Jurkat, Clone E6-1 (cell line): ENCODE data around the gene UBL5.
"Not testable (repeated sequence)": the region's sequence is repeated elsewhere in the genome, so short reads cannot be mapped to it uniquely, and the experiment has no call there.

Experiments used
- DNase-seq: peaks from one replicate; pipeline ENCODE4 v3.0.0-alpha.2; 2011; ENCODE audit warnings: low read depth, low spot score
- H3K4me3 ChIP-seq: 2 replicates; pipeline ENCODE4 v1.5.1; 2011; ENCODE audit warnings: mild to moderate bottlenecking, low read length, control low read depth, moderate library complexity

The UBL5 gene

GRCh38 chr19:9808855-9809824 lies 18.6 kb upstream of the UBL5 start:
- DNase-seq = peak; percentile 97
- H3K4me3 ChIP-seq = no peak overlapping the region

- DNase-seq = no peak
- H3K4me3 ChIP-seq = no peak overlapping the region
Measured at GRCh38 chr19:9811139-9811538, 16.6 kb upstream of the UBL5 start.

- no peak for DNase-seq
- H3K4me3 ChIP-seq = peak overlapping the region; percentile 88
Measured at GRCh38 chr19:9818175-9818733, 9.5 kb upstream of the UBL5 start.

GRCh38 chr19:9818734-9819595 lies 8.8 kb upstream of the UBL5 start, which contains the start of gene FBXL12:
TSS of gene FBXL12 (minus strand) at chr19:9819079. CDS start at chr19:9818813, 266 bp downstream.
- DNase-seq = peak; percentile 98
- H3K4me3 ChIP-seq = peak within 1 kb of the TSS; percentile 88

- no peak for DNase-seq
Measured at GRCh38 chr19:9819596-9819909, 8.2 kb upstream of the UBL5 start.

GRCh38 chr19:9820034-9820433 lies 7.7 kb upstream of the UBL5 start:
- not testable (repeated sequence) for DNase-seq
- peak overlapping the region; percentile 60 for H3K4me3 ChIP-seq

More at GRCh38 chr19:9819596-9819909, 8.2 kb upstream of the UBL5 start:
- peak overlapping the region; percentile 60 for H3K4me3 ChIP-seq

GRCh38 chr19:9823816-9824215 lies 3.9 kb upstream of the UBL5 start:
- DNase-seq = no peak

GRCh38 chr19:9828551-9829063 lies 889 bp downstream of the UBL5 start:
- H3K4me3 ChIP-seq = peak overlapping the region; percentile 97
- DNase-seq = no peak

More at GRCh38 chr19:9823816-9824215, 3.9 kb upstream of the UBL5 start:
- no peak overlapping the region for H3K4me3 ChIP-seq

- DNase-seq = no peak
- peak overlapping the region; percentile 61 for H3K4me3 ChIP-seq
Measured at GRCh38 chr19:9834307-9834725, 6.6 kb downstream of the UBL5 start.

- DNase-seq = peak; percentile 98
- H3K4me3 ChIP-seq = peak within 1 kb of the TSS; percentile 71
Measured at GRCh38 chr19:9834726-9835506, 7.2 kb downstream of the UBL5 start, which contains the start of gene PIN1. TSS of gene PIN1 (plus strand) at chr19:9835318. CDS start at chr19:9835345, 27 bp downstream.

- no peak for DNase-seq
- H3K4me3 ChIP-seq = peak overlapping the region; percentile 71
Measured at GRCh38 chr19:9835507-9835949, 7.8 kb downstream of the UBL5 start.

GRCh38 chr19:9836021-9836420 lies 8.3 kb downstream of the UBL5 start:
- DNase-seq = no peak
- peak overlapping the region; percentile 71 for H3K4me3 ChIP-seq

- DNase-seq = no peak
- H3K4me3 ChIP-seq = no peak overlapping the region
Measured at GRCh38 chr19:9838324-9838723, 10.6 kb downstream of the UBL5 start.

- no peak overlapping the region for H3K4me3 ChIP-seq
- no peak for DNase-seq
Measured at GRCh38 chr19:9839415-9839814, 11.7 kb downstream of the UBL5 start.

GRCh38 chr19:9842834-9843625 lies 15.3 kb downstream of the UBL5 start:
- no peak overlapping the region for H3K4me3 ChIP-seq
- DNase-seq = no peak

- H3K4me3 ChIP-seq, DNase-seq: not testable (repeated sequence)
Measured at GRCh38 chr19:9843626-9844273, 16.0 kb downstream of the UBL5 start.

GRCh38 chr19:9847087-9847671 lies 19.5 kb downstream of the UBL5 start:
- no peak for DNase-seq
- no peak overlapping the region for H3K4me3 ChIP-seq
